GM19455 (cell line): Measurements from ENCODE around the gene ERCC6L2.

Experiments used
- ATAC-seq: cut with Tn5 transposase; IDR thresholded peaks from one replicate; pipeline ENCODE4 v1.9.1; 2021; ENCODE audit not compliant: unreplicated experiment

Gene ERCC6L2

GRCh38 chr9:95864852-95865580 is 10.5 kb upstream of the ERCC6L2 start:
- no peak for ATAC-seq

- no peak for ATAC-seq
Measured at GRCh38 chr9:95870352-95870751, 5.1 kb upstream of the ERCC6L2 start.

GRCh38 chr9:95870906-95871305 is 4.6 kb upstream of the ERCC6L2 start:
- ATAC-seq: no peak

GRCh38 chr9:95874303-95874988 is 1.0 kb upstream of the ERCC6L2 start:
- no peak for ATAC-seq

- peak; percentile 35 for ATAC-seq
Measured at GRCh38 chr9:95874989-95875304, 544 bp upstream of the ERCC6L2 start.

GRCh38 chr9:95876138-95876444 is 600 bp downstream of the ERCC6L2 start:
- ATAC-seq: no peak

- ATAC-seq: no peak
Measured at GRCh38 chr9:95876595-95876994, 1.1 kb downstream of the ERCC6L2 start.

- no peak for ATAC-seq
Measured at GRCh38 chr9:95877984-95878383, 2.5 kb downstream of the ERCC6L2 start.

GRCh38 chr9:95879591-95879990 is 4.1 kb downstream of the ERCC6L2 start:
- no peak for ATAC-seq

- no peak for ATAC-seq
Measured at GRCh38 chr9:95880021-95880690, 4.7 kb downstream of the ERCC6L2 start.

GRCh38 chr9:95887926-95888497 is 12.5 kb downstream of the ERCC6L2 start:
- no peak for ATAC-seq

GRCh38 chr9:95890594-95890993 is 15.1 kb downstream of the ERCC6L2 start:
- ATAC-seq: no peak

GRCh38 chr9:95891067-95891671 is 15.7 kb downstream of the ERCC6L2 start:
- no peak for ATAC-seq

- ATAC-seq: no peak
Measured at GRCh38 chr9:95892690-95893089, 17.2 kb downstream of the ERCC6L2 start.

- ATAC-seq: no peak
Measured at GRCh38 chr9:95896580-95896979, 21.1 kb downstream of the ERCC6L2 start.

GRCh38 chr9:95901506-95901905 is 26.0 kb downstream of the ERCC6L2 start:
- no peak for ATAC-seq

- ATAC-seq: no peak
Measured at GRCh38 chr9:95903398-95903797, 27.9 kb downstream of the ERCC6L2 start.

GRCh38 chr9:95907794-95908193 is 32.3 kb downstream of the ERCC6L2 start:
- no peak for ATAC-seq

GRCh38 chr9:95910023-95910707 is 34.7 kb downstream of the ERCC6L2 start:
- no peak for ATAC-seq

GRCh38 chr9:95910770-95911340 is 35.4 kb downstream of the ERCC6L2 start:
- no peak for ATAC-seq

- no peak for ATAC-seq
Measured at GRCh38 chr9:95912773-95913172, 37.3 kb downstream of the ERCC6L2 start.
